IPS DF 19.7 (cell line): Measurements from ENCODE around the gene MIA2.
"Not testable (repeated sequence)": the region's sequence is repeated elsewhere in the genome, so short reads cannot be mapped to it uniquely, and the experiment has no call there.

ENCODE experiments used
- DNase-seq: peaks from one replicate; pipeline ENCODE4 v3.0.0-alpha.2; 2013; ENCODE audit warnings: low read depth, low spot score

The MIA2 gene

GRCh38 chr14:39233680-39234326 lies at the start of gene MIA2:
Gene MIA2 (plus strand): TSS chr14:39233915. CDS start chr14:39234115, 200 bp downstream.
- no peak for DNase-seq

GRCh38 chr14:39184628-39185255 lies 49.0 kb upstream of the MIA2 start:
- no peak for DNase-seq

- no peak for DNase-seq
Measured at GRCh38 chr14:39185256-39186049, 48.3 kb upstream of the MIA2 start.

GRCh38 chr14:39186941-39187525 lies 46.7 kb upstream of the MIA2 start:
- no peak for DNase-seq

GRCh38 chr14:39203659-39204606 lies 29.8 kb upstream of the MIA2 start:
- peak; percentile 30 for DNase-seq

GRCh38 chr14:39207430-39207829 lies 26.3 kb upstream of the MIA2 start:
- DNase-seq: not testable (repeated sequence)

- no peak for DNase-seq
Measured at GRCh38 chr14:39211109-39211741, 22.5 kb upstream of the MIA2 start.

GRCh38 chr14:39212034-39212433 lies 21.7 kb upstream of the MIA2 start:
- DNase-seq: no peak

GRCh38 chr14:39212693-39213092 lies 21.0 kb upstream of the MIA2 start:
- no peak for DNase-seq

- no peak for DNase-seq
Measured at GRCh38 chr14:39217214-39217879, 16.4 kb upstream of the MIA2 start.

- DNase-seq: no peak
Measured at GRCh38 chr14:39218171-39218769, 15.4 kb upstream of the MIA2 start.

GRCh38 chr14:39219075-39219499 lies 14.6 kb upstream of the MIA2 start:
- DNase-seq: no peak

- not testable (repeated sequence) for DNase-seq
Measured at GRCh38 chr14:39220473-39220872, 13.2 kb upstream of the MIA2 start.

GRCh38 chr14:39228044-39228443 lies 5.7 kb upstream of the MIA2 start:
- no peak for DNase-seq

- no peak for DNase-seq
Measured at GRCh38 chr14:39228509-39229221, 5.0 kb upstream of the MIA2 start.

- DNase-seq: no peak
Measured at GRCh38 chr14:39229222-39229543, 4.5 kb upstream of the MIA2 start.

- DNase-seq: no peak
Measured at GRCh38 chr14:39229601-39230110, 4.1 kb upstream of the MIA2 start.

- no peak for DNase-seq
Measured at GRCh38 chr14:39230416-39231035, 3.2 kb upstream of the MIA2 start.
